Lower leg skin (tissue), 4 donors: ENCODE measurements around the gene C22orf15. TPM values are rescaled to one million over a fixed set of nuclear protein-coding genes. Genes with fewer than 3 reads are reported as not detected.
A peak's percentile ranks its signal among the peaks of the same experiment; 100 is the strongest.

Experiments
- DNase-seq, 2 donors: peaks; one replicate each; pipeline ENCODE4 v3.0.0-alpha.2; 2019; ENCODE audit warnings: low spot score in 2 of 2
- H3K4me3 ChIP-seq: fragments of 200-600 bp; sonication (generic); 2 replicates; pipeline ENCODE4 v1.5.1; 2017; ENCODE audit warnings: mild to moderate bottlenecking, low read depth; ENCODE audit not compliant: poor library complexity, severe bottlenecking
- POLR2A ChIP-seq, 2 donors: fragments of 450-650 bp; IDR thresholded peaks; one replicate each; pipeline ENCODE4 v1.6.1; 2016 to 2017; ENCODE audit warnings: antibody characterized with exemption in 2 of 2, mild to moderate bottlenecking in 1 of 2, moderate library complexity in 1 of 2
- WGBS, 2 donors: methylation state at CpG; one replicate each; pipeline ENCODE4 v1.1.5; 2018; 5-methylcytosine and 5-hydroxymethylcytosine counted together
- intact Hi-C: fragments of 100-400 bp; cut with DNase I; formaldehyde crosslinking; loops from one replicate; pipeline ENCODE4 v1.15.0; 2023; ENCODE audit warnings: low total_unique reads
- total RNA-seq, 4 donors: library from RNA; depleted of rRNA; stranded (reverse); fragments of >200 nt; gene quantifications; one replicate each; pipeline ENCODE4 v1.1.0, GENCODE V29; 2016
- TF ChIP-seq, protein P1 (sequence below), 3 donors: fragments of 450-650 bp; IDR thresholded peaks; one replicate each; pipeline ENCODE4 v1.5.1; 2016; ENCODE audit warnings: antibody characterized with exemption in 3 of 3, mild to moderate bottlenecking in 3 of 3, moderate library complexity in 2 of 3

The C22orf15 gene
- total RNA-seq, 4 donors from 2014 or later, result not detected

DNA sequence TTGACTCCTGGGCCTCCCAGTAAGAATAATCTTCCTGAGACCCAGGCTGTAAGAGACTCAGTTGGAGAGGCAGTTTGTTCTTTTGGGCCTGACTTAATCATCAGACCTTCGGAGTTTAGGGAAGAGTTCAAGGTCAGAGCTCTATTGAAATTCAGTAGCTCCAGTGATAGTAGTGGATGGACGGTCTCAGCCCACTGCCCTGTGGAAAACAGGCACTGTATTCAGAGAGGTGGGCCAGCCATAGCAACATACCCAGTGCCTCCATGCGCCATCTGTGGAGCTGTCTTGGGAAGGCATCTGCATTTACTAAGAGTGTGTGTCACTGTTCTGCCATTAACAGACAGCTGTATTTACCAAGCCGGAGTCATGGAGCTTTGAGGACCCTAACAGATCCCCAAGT is 26.8 kb downstream of the C22orf15 start:
- DNase-seq, result no peak
- H3K4me3 ChIP-seq, result no peak overlapping the region
- intact Hi-C loops, result no loop called here
- WGBS, 2 donors, result 87 to 88% methylated on average over 4 of the region's 4 CpGs
- TF ChIP-seq POLR2A (IDR thresholded peaks at IDR 0.05), result no peak
- TF ChIP-seq, protein P1, sequence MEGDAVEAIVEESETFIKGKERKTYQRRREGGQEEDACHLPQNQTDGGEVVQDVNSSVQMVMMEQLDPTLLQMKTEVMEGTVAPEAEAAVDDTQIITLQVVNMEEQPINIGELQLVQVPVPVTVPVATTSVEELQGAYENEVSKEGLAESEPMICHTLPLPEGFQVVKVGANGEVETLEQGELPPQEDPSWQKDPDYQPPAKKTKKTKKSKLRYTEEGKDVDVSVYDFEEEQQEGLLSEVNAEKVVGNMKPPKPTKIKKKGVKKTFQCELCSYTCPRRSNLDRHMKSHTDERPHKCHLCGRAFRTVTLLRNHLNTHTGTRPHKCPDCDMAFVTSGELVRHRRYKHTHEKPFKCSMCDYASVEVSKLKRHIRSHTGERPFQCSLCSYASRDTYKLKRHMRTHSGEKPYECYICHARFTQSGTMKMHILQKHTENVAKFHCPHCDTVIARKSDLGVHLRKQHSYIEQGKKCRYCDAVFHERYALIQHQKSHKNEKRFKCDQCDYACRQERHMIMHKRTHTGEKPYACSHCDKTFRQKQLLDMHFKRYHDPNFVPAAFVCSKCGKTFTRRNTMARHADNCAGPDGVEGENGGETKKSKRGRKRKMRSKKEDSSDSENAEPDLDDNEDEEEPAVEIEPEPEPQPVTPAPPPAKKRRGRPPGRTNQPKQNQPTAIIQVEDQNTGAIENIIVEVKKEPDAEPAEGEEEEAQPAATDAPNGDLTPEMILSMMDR (IDR thresholded peaks at IDR 0.05), result no peak

DNA sequence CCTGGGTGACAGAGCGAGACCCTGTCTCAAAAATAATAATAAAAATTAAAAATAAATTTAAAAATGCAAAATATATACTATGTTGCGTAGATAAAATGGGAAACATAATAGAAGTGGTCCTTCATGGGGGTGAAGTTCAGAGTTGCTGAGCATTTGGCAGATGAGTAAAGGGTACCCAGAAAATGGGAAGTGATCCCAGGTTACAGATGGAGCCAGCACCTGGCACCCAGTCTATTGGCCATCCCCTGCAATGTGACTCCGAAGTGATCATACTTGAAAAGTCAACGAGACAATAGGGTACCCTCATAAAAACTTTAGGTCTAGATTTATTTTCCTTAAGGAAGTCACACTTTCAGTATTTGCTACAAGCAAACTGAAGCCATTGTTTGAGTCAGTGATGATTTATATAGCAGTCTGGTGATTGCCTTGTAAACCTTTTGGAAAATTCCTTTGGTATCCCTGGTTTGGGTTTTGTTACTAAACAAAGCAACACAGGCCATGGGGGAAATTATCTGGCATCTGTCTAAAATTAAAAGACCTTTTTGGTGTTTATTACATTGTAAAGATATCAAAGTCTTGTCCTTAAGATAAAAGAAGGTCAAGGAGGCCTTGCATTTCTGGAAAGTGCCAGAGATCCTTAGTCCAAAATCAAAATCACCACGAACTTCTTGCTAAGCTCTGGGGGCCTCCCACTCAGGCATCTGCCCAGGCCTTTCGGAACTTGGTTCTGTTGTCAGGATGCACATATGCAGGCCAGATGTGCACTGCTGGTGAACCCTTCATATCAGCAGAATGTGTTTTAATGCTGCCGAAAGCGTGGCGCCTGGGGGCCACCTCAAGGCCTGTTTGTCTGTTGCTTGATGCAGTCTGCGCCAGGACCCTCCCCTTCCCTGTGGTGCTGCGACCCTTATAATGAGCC is 28.3 kb downstream of the C22orf15 start:
- H3K4me3 ChIP-seq, result no peak overlapping the region
- WGBS, 2 donors, result 51 to 65% methylated on average over 11 of the region's 11 CpGs
- DNase-seq, result peak in 1 of 2 donors; percentile 54
- TF ChIP-seq, protein P1 (IDR thresholded peaks at IDR 0.05), result no peak
- intact Hi-C loops, result no loop called here

- TF ChIP-seq POLR2A (IDR thresholded peaks at IDR 0.05), result no peak
- TF ChIP-seq, protein P1 (IDR thresholded peaks at IDR 0.05), result no peak
- no peak overlapping the region for H3K4me3 ChIP-seq
- intact Hi-C loops, result no loop called here
- 76 to 81% methylated on average over 24 to 25 of the region's 25 CpGs for WGBS, 2 donors
- DNase-seq, result no peak
Measured at GRCh38 chr22:23791738-23792645, 29.2 kb downstream of the C22orf15 start.

GRCh38 chr22:23793326-23793725 is 30.5 kb downstream of the C22orf15 start:
- TF ChIP-seq, protein P1 (IDR thresholded peaks at IDR 0.05), result no peak
- no peak for TF ChIP-seq POLR2A (IDR thresholded peaks at IDR 0.05)
- WGBS, 2 donors, result 93 to 94% methylated on average over 8 of the region's 8 CpGs
- DNase-seq, result no peak
- no peak overlapping the region for H3K4me3 ChIP-seq
- intact Hi-C loops, result no loop called here

DNA sequence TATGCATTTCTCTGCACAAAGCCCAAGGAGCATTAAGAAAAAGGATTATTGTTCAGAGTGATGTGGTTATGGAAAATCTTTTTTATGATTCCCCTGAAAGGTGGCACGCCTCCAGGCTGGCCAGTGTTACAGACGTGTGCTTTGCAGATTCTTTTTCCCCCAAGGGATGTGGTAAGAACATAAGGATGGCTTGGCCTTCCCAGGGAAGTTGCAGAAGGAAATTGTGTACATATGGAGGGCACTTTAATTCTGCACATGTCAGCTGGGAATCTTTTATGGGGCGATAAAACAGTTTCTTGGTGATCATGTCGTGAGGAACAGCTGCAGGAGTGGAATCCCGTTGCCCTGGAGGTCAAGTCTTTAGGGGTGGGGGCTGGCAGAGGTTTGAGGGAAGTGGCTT is 33.7 kb downstream of the C22orf15 start:
- no peak overlapping the region for H3K4me3 ChIP-seq
- DNase-seq, result no peak
- WGBS, 2 donors, result 54% methylated on average over 5 of the region's 5 CpGs
- TF ChIP-seq POLR2A (IDR thresholded peaks at IDR 0.05), result no peak
- TF ChIP-seq, protein P1 (IDR thresholded peaks at IDR 0.05), result no peak
- intact Hi-C loops, result no loop called here
